Measurements from ENCODE around the gene SEC24D. TPM values are rescaled to one million over a fixed set of nuclear protein-coding genes. Genes with fewer than 3 reads are reported as not detected.
"Not testable (repeated sequence)": the region's sequence is repeated elsewhere in the genome, so short reads cannot be mapped to it uniquely, and the experiment has no call there.

The SEC24D gene
- total RNA-seq, 3 donors from 2014 or later = 24.4 to 32.7 (median 30.7) TPM

- Mint-ChIP-seq H3K4me3 (no peak overlapping the region), H3K36me3 (ENCODE audit: insufficient read depth) (peaks cover 55% of the 10 kb centered on the region), H3K27me3 (ENCODE audit: low read depth) (no peaks in the 10 kb centered on the region)
Observed at GRCh38 chr4:118810991-118811764, 24.7 kb downstream of the SEC24D start.

GRCh38 chr4:118807659-118808058 is 28.3 kb downstream of the SEC24D start:
- Mint-ChIP-seq H3K4me3 (no peak overlapping the region), H3K4me1 (ENCODE audit: low read depth) (no peaks in the 10 kb centered on the region), H3K27me3 (ENCODE audit: low read depth) (no peaks in the 10 kb centered on the region), H3K9me3 (no peaks in the 10 kb centered on the region), H3K36me3 (ENCODE audit: insufficient read depth) (peaks cover 39% of the 10 kb centered on the region)
- ATAC-seq (no peak), DNase-seq (no peak)

More at GRCh38 chr4:118810991-118811764, 24.7 kb downstream of the SEC24D start:
- Mint-ChIP-seq H3K9me3 (no peaks in the 10 kb centered on the region), H3K4me1 (ENCODE audit: low read depth) (no peaks in the 10 kb centered on the region)
- no peak for DNase-seq
- no peak for ATAC-seq

- DNase-seq (no peak), ATAC-seq (no peak)
- H3K27me3 Mint-ChIP-seq (ENCODE audit: low read depth) = no peaks in the 10 kb centered on the region
- H3K36me3 Mint-ChIP-seq (ENCODE audit: insufficient read depth) = peaks cover 36% of the 10 kb centered on the region
- H3K4me3 Mint-ChIP-seq = no peak overlapping the region
- no peaks in the 10 kb centered on the region for H3K9me3 Mint-ChIP-seq
- H3K4me1 Mint-ChIP-seq (ENCODE audit: low read depth) = no peaks in the 10 kb centered on the region
Observed at GRCh38 chr4:118803253-118803652, 32.7 kb downstream of the SEC24D start.

GRCh38 chr4:118801895-118802575 is 33.9 kb downstream of the SEC24D start:
- no peaks in the 10 kb centered on the region for H3K9me3 Mint-ChIP-seq
- DNase-seq = no peak
- ATAC-seq = no peak
- H3K27me3 Mint-ChIP-seq (ENCODE audit: low read depth) = no peaks in the 10 kb centered on the region
- no peak overlapping the region for H3K4me3 Mint-ChIP-seq
- no peaks in the 10 kb centered on the region for H3K4me1 Mint-ChIP-seq (ENCODE audit: low read depth)
- peaks cover 33% of the 10 kb centered on the region for H3K36me3 Mint-ChIP-seq (ENCODE audit: insufficient read depth)

GRCh38 chr4:118799231-118799942 is 36.5 kb downstream of the SEC24D start:
- Mint-ChIP-seq H3K9me3 (no peaks in the 10 kb centered on the region), H3K4me1 (ENCODE audit: low read depth) (no peaks in the 10 kb centered on the region), H3K36me3 (ENCODE audit: insufficient read depth) (peaks cover 47% of the 10 kb centered on the region), H3K27me3 (ENCODE audit: low read depth) (no peaks in the 10 kb centered on the region), H3K4me3 (no peak overlapping the region)
- ATAC-seq (no peak), DNase-seq (no peak)

GRCh38 chr4:118798658-118799057 is 37.3 kb downstream of the SEC24D start:
- ATAC-seq (no peak), DNase-seq (no peak)
- Mint-ChIP-seq H3K4me3 (no peak overlapping the region), H3K27me3 (ENCODE audit: low read depth) (no peaks in the 10 kb centered on the region), H3K9me3 (no peaks in the 10 kb centered on the region), H3K4me1 (ENCODE audit: low read depth) (no peaks in the 10 kb centered on the region), H3K36me3 (ENCODE audit: insufficient read depth) (peaks cover 45% of the 10 kb centered on the region)

GRCh38 chr4:118797558-118798142 is 38.3 kb downstream of the SEC24D start:
- no peak for ATAC-seq
- H3K36me3 Mint-ChIP-seq (ENCODE audit: insufficient read depth) = peaks cover 46% of the 10 kb centered on the region
- H3K4me1 Mint-ChIP-seq (ENCODE audit: low read depth) = no peaks in the 10 kb centered on the region
- H3K27me3 Mint-ChIP-seq (ENCODE audit: low read depth) = no peaks in the 10 kb centered on the region
- no peak for DNase-seq
- H3K9me3 Mint-ChIP-seq = no peaks in the 10 kb centered on the region
- H3K4me3 Mint-ChIP-seq = no peak overlapping the region

GRCh38 chr4:118791690-118792446 is 44.1 kb downstream of the SEC24D start:
- H3K27me3 Mint-ChIP-seq (ENCODE audit: low read depth); H3K4me1 Mint-ChIP-seq (ENCODE audit: low read depth): not testable (repeated sequence)
- H3K36me3 Mint-ChIP-seq (ENCODE audit: insufficient read depth) = peaks cover 27% of the 10 kb centered on the region

GRCh38 chr4:118790544-118790943 is 45.4 kb downstream of the SEC24D start:
- Mint-ChIP-seq H3K27me3 (ENCODE audit: low read depth) (no peaks in the 10 kb centered on the region), H3K4me1 (ENCODE audit: low read depth) (no peaks in the 10 kb centered on the region), H3K36me3 (ENCODE audit: insufficient read depth) (peaks cover 17% of the 10 kb centered on the region), H3K4me3 (no peak overlapping the region), H3K9me3 (no peaks in the 10 kb centered on the region)
- DNase-seq (no peak), ATAC-seq (no peak)

More at GRCh38 chr4:118791690-118792446, 44.1 kb downstream of the SEC24D start:
- H3K9me3 Mint-ChIP-seq, ATAC-seq, DNase-seq, H3K4me3 Mint-ChIP-seq: not testable (repeated sequence)

GRCh38 chr4:118788911-118789310 is 47.0 kb downstream of the SEC24D start:
- Mint-ChIP-seq H3K9me3 (no peaks in the 10 kb centered on the region), H3K4me3 (no peak overlapping the region), H3K27me3 (ENCODE audit: low read depth) (no peaks in the 10 kb centered on the region), H3K4me1 (ENCODE audit: low read depth) (no peaks in the 10 kb centered on the region), H3K36me3 (ENCODE audit: insufficient read depth) (peaks cover 15% of the 10 kb centered on the region)
- ATAC-seq (no peak), DNase-seq (no peak)

- Mint-ChIP-seq H3K36me3 (ENCODE audit: insufficient read depth) (peaks cover 17% of the 10 kb centered on the region), H3K27me3 (ENCODE audit: low read depth) (no peaks in the 10 kb centered on the region), H3K4me1 (ENCODE audit: low read depth) (no peaks in the 10 kb centered on the region), H3K4me3 (no peak overlapping the region), H3K9me3 (no peaks in the 10 kb centered on the region)
- DNase-seq (no peak), ATAC-seq (no peak)
Observed at GRCh38 chr4:118787844-118788380, 48.0 kb downstream of the SEC24D start.

GRCh38 chr4:118784776-118785175 is 51.1 kb downstream of the SEC24D start:
- no peaks in the 10 kb centered on the region for H3K4me1 Mint-ChIP-seq (ENCODE audit: low read depth)
- DNase-seq (no peak), ATAC-seq (no peak)
- no peaks in the 10 kb centered on the region for H3K27me3 Mint-ChIP-seq (ENCODE audit: low read depth)
- H3K36me3 Mint-ChIP-seq (ENCODE audit: insufficient read depth) = peaks cover 12% of the 10 kb centered on the region
- H3K9me3 Mint-ChIP-seq = no peaks in the 10 kb centered on the region
- no peak overlapping the region for H3K4me3 Mint-ChIP-seq

GRCh38 chr4:118783887-118784286 is 52.0 kb downstream of the SEC24D start:
- DNase-seq (no peak), ATAC-seq (no peak)
- H3K4me3 Mint-ChIP-seq = no peak overlapping the region
- no peaks in the 10 kb centered on the region for H3K4me1 Mint-ChIP-seq (ENCODE audit: low read depth)
- H3K36me3 Mint-ChIP-seq (ENCODE audit: insufficient read depth) = peaks cover 12% of the 10 kb centered on the region
- H3K9me3 Mint-ChIP-seq = no peaks in the 10 kb centered on the region
- no peaks in the 10 kb centered on the region for H3K27me3 Mint-ChIP-seq (ENCODE audit: low read depth)

All from activated T-cell treated with anti-CD3 and anti-CD28 coated beads, Interleukin-2, amount 50 U/mL, for 4 hours (primary cell).